ENCODE data around the gene RTP2.

RTP2 gene

GRCh38 chr3:187728940-187729583 lies 26.7 kb upstream of the RTP2 start:
- TF ChIP-seq POLR2A (IDR thresholded peaks at IDR 0.05; ENCODE audit: low read depth, low read length) (no peak), SPI1 (IDR thresholded peaks at IDR 0.05; ENCODE audit: low read depth, low read length) (no peak), PAX5 (IDR thresholded peaks at IDR 0.05; ENCODE audit: insufficient read depth, low read length, severe bottlenecking) (no peak), TAF1 (IDR thresholded peaks at IDR 0.05; ENCODE audit: low read depth, low read length) (no peak), POU2F2 (IDR thresholded peaks at IDR 0.05; ENCODE audit: low read depth, low read length) (no peak), POLR2AphosphoS5 (IDR thresholded peaks at IDR 0.05; ENCODE audit: low read depth, low read length) (no peak)
- DNase-seq (ENCODE audit: insufficient read length, low spot score), result no peak
- FAIRE-seq, result no peak

- no peak for DNase-seq (ENCODE audit: insufficient read length, low spot score)
- TF ChIP-seq TAF1 (IDR thresholded peaks at IDR 0.05; ENCODE audit: low read depth, low read length) (no peak), POU2F2 (IDR thresholded peaks at IDR 0.05; ENCODE audit: low read depth, low read length) (no peak), POLR2A (IDR thresholded peaks at IDR 0.05; ENCODE audit: low read depth, low read length) (no peak), SPI1 (IDR thresholded peaks at IDR 0.05; ENCODE audit: low read depth, low read length) (no peak), PAX5 (IDR thresholded peaks at IDR 0.05; ENCODE audit: insufficient read depth, low read length, severe bottlenecking) (no peak), POLR2AphosphoS5 (IDR thresholded peaks at IDR 0.05; ENCODE audit: low read depth, low read length) (no peak)
- FAIRE-seq, result no peak
Measured at GRCh38 chr3:187728248-187728647, 25.9 kb upstream of the RTP2 start.

GRCh38 chr3:187726564-187726963 lies 24.2 kb upstream of the RTP2 start:
- DNase-seq (ENCODE audit: insufficient read length, low spot score) (no peak), FAIRE-seq (no peak)
- no peak for TF ChIP-seq SPI1 (IDR thresholded peaks at IDR 0.05; ENCODE audit: low read depth, low read length)
- no peak for TF ChIP-seq POLR2AphosphoS5 (IDR thresholded peaks at IDR 0.05; ENCODE audit: low read depth, low read length)
- no peak for TF ChIP-seq TAF1 (IDR thresholded peaks at IDR 0.05; ENCODE audit: low read depth, low read length)
- TF ChIP-seq PAX5 (IDR thresholded peaks at IDR 0.05; ENCODE audit: insufficient read depth, low read length, severe bottlenecking), result no peak
- no peak for TF ChIP-seq POU2F2 (IDR thresholded peaks at IDR 0.05; ENCODE audit: low read depth, low read length)
- TF ChIP-seq POLR2A (IDR thresholded peaks at IDR 0.05; ENCODE audit: low read depth, low read length), result no peak

- no peak for DNase-seq (ENCODE audit: insufficient read length, low spot score)
- TF ChIP-seq TAF1 (IDR thresholded peaks at IDR 0.05; ENCODE audit: low read depth, low read length) (no peak), POLR2AphosphoS5 (IDR thresholded peaks at IDR 0.05; ENCODE audit: low read depth, low read length) (no peak), POLR2A (IDR thresholded peaks at IDR 0.05; ENCODE audit: low read depth, low read length) (no peak), POU2F2 (IDR thresholded peaks at IDR 0.05; ENCODE audit: low read depth, low read length) (no peak), PAX5 (IDR thresholded peaks at IDR 0.05; ENCODE audit: insufficient read depth, low read length, severe bottlenecking) (no peak), SPI1 (IDR thresholded peaks at IDR 0.05; ENCODE audit: low read depth, low read length) (no peak)
- no peak for FAIRE-seq
Measured at GRCh38 chr3:187725653-187726370, 23.5 kb upstream of the RTP2 start.

GRCh38 chr3:187725224-187725623 lies 22.9 kb upstream of the RTP2 start:
- FAIRE-seq, result no peak

GRCh38 chr3:187722206-187722612 lies 19.9 kb upstream of the RTP2 start:
- no peak for TF ChIP-seq POU2F2 (IDR thresholded peaks at IDR 0.05; ENCODE audit: low read depth, low read length)
- TF ChIP-seq TAF1 (IDR thresholded peaks at IDR 0.05; ENCODE audit: low read depth, low read length), result no peak
- TF ChIP-seq PAX5 (IDR thresholded peaks at IDR 0.05; ENCODE audit: insufficient read depth, low read length, severe bottlenecking), result no peak
- no peak for TF ChIP-seq POLR2A (IDR thresholded peaks at IDR 0.05; ENCODE audit: low read depth, low read length)
- TF ChIP-seq POLR2AphosphoS5 (IDR thresholded peaks at IDR 0.05; ENCODE audit: low read depth, low read length), result no peak
- no peak for TF ChIP-seq SPI1 (IDR thresholded peaks at IDR 0.05; ENCODE audit: low read depth, low read length)
- no peak for DNase-seq (ENCODE audit: insufficient read length, low spot score)
- FAIRE-seq, result no peak

More at GRCh38 chr3:187725224-187725623, 22.9 kb upstream of the RTP2 start:
- no peak for DNase-seq (ENCODE audit: insufficient read length, low spot score)
- TF ChIP-seq TAF1 (IDR thresholded peaks at IDR 0.05; ENCODE audit: low read depth, low read length) (no peak), PAX5 (IDR thresholded peaks at IDR 0.05; ENCODE audit: insufficient read depth, low read length, severe bottlenecking) (no peak), POU2F2 (IDR thresholded peaks at IDR 0.05; ENCODE audit: low read depth, low read length) (no peak), POLR2A (IDR thresholded peaks at IDR 0.05; ENCODE audit: low read depth, low read length) (no peak), SPI1 (IDR thresholded peaks at IDR 0.05; ENCODE audit: low read depth, low read length) (no peak), POLR2AphosphoS5 (IDR thresholded peaks at IDR 0.05; ENCODE audit: low read depth, low read length) (no peak)

- no peak for TF ChIP-seq POU2F2 (IDR thresholded peaks at IDR 0.05; ENCODE audit: low read depth, low read length)
- TF ChIP-seq PAX5 (IDR thresholded peaks at IDR 0.05; ENCODE audit: insufficient read depth, low read length, severe bottlenecking), result no peak
- no peak for TF ChIP-seq SPI1 (IDR thresholded peaks at IDR 0.05; ENCODE audit: low read depth, low read length)
- no peak for TF ChIP-seq TAF1 (IDR thresholded peaks at IDR 0.05; ENCODE audit: low read depth, low read length)
- no peak for TF ChIP-seq POLR2AphosphoS5 (IDR thresholded peaks at IDR 0.05; ENCODE audit: low read depth, low read length)
- TF ChIP-seq POLR2A (IDR thresholded peaks at IDR 0.05; ENCODE audit: low read depth, low read length), result no peak
- DNase-seq (ENCODE audit: insufficient read length, low spot score) (no peak), FAIRE-seq (no peak)
Measured at GRCh38 chr3:187721055-187721454, 18.7 kb upstream of the RTP2 start.

- TF ChIP-seq POU2F2 (IDR thresholded peaks at IDR 0.05; ENCODE audit: low read depth, low read length) (no peak), SPI1 (IDR thresholded peaks at IDR 0.05; ENCODE audit: low read depth, low read length) (no peak)
- no peak for FAIRE-seq
Measured at GRCh38 chr3:187720337-187720670, 17.9 kb upstream of the RTP2 start.

GRCh38 chr3:187719628-187720336 lies 17.4 kb upstream of the RTP2 start:
- no peak for TF ChIP-seq TAF1 (IDR thresholded peaks at IDR 0.05; ENCODE audit: low read depth, low read length)
- TF ChIP-seq POLR2AphosphoS5 (IDR thresholded peaks at IDR 0.05; ENCODE audit: low read depth, low read length), result no peak
- no peak for TF ChIP-seq POLR2A (IDR thresholded peaks at IDR 0.05; ENCODE audit: low read depth, low read length)
- no peak for TF ChIP-seq PAX5 (IDR thresholded peaks at IDR 0.05; ENCODE audit: insufficient read depth, low read length, severe bottlenecking)
- no peak for TF ChIP-seq POU2F2 (IDR thresholded peaks at IDR 0.05; ENCODE audit: low read depth, low read length)
- TF ChIP-seq SPI1 (IDR thresholded peaks at IDR 0.05; ENCODE audit: low read depth, low read length), result no peak
- FAIRE-seq (no peak), DNase-seq (ENCODE audit: insufficient read length, low spot score) (no peak)

More at GRCh38 chr3:187720337-187720670, 17.9 kb upstream of the RTP2 start:
- DNase-seq (ENCODE audit: insufficient read length, low spot score), result no peak
